NCI-H2107 treated with DMSO at 0.1 percent for 48 hours (cell line): ENCODE results near the gene RFX8.
A peak's percentile ranks its signal among the peaks of the same experiment; 100 is the strongest.
"Not testable (repeated sequence)": the region's sequence is repeated elsewhere in the genome, so short reads cannot be mapped to it uniquely, and the experiment has no call there.

ENCODE experiments used
- DNase-seq: peaks from one replicate; lab custom pipeline; 2025; ENCODE audit not compliant: unreplicated experiment; lab: John Stamatoyannopoulos, UW

Gene RFX8

DNA sequence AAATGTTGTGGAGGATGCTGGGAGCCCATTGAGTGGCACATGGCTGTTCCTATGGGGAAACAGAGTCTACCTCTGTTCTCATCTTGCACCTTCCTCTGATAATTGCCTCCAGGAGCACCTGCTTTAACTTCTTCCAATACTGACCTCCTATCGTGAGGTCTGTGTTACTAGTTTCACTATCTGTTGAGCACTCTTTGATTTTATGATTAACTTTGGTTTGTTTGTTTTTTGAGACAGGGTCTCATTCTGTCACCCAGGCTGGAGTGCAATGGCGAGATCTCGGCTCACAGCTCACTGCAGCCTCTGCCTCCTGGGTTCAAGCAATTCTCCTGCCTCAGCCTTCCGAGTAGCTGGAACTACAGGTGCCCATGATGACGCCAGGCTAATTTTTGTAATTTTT lies 12.1 kb upstream of the RFX8 start:
- no peak for DNase-seq

DNA sequence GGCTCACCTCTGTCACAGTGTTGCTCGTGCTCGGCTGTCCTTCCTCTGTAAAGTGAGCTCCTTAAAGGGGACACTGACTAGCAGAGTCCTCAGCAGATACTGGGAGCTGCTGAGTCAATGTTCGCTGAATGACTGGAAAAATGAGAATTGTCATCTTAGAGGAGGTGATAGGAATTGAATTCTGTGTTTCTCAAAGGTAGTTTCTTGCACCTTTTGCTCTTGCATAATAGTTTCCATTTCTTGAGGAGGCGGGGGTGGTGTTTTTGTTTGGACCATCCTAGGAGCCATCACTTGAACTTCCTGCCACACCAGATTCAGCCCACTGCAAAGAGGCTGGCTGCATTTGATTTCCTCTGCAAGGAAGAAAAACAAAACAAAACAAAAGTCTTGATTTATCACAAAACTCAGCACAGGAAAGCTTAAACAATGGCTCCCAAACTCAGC lies 11.4 kb upstream of the RFX8 start:
- no peak for DNase-seq

DNA sequence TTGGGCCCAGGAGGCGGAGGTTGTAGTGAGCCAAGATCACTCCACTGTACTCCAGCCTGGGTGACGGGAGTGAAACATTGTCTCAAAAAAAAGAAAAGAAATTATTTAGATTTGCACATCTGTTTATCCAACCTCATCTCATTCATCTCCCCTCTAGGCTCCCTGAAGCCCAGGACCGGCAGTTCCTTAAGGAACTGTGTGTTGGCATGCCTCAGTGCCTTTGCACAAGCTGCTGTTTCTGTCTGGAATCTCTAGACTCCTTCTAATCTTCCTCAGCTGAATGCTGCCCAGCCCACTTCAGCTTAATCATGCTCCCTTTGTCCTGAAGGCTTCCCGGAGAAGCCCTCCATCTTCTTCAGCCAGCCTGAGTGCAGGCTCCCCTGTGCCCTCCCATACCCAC lies 10.9 kb upstream of the RFX8 start:
- no peak for DNase-seq

DNA sequence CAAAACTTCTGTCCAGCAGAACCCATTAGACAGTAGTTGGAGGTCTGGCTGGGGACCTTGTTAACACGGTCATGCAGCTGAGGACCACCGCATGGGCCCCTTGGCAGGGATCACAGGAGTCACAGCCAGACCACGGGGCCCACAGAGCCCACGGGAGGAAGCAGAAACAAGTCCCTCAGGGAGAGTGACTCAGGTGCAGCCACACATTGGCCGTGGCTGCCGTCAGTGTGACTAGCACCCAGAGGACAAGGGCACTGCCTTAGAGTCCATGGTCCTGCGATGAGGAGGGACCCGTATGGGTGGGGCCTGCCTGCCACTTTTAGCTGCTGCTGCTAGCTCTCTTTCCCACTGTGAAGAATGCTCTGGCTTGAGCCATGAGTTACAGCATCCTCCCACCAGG lies 5.9 kb upstream of the RFX8 start:
- no peak for DNase-seq

DNA sequence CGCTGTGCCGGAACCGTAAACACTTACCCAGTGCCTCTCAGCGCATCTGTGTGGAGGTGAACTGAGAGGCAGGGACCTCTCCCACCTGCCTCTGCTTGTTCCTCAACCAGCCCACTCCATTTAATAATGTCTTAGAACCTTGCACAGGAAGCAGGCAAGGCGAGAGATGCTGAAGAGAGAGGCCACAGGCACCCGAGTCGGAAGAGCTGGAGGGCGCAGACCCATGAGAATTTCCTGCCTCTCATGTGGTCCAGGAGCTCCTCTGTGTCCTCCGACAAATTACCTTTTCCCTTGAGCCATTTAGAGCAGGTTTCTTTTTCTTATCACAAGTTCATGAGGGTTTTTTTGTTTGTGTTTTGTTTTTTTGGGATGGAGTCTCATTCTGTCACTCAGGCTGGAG lies 4.9 kb upstream of the RFX8 start:
- DNase-seq: no peak

DNA sequence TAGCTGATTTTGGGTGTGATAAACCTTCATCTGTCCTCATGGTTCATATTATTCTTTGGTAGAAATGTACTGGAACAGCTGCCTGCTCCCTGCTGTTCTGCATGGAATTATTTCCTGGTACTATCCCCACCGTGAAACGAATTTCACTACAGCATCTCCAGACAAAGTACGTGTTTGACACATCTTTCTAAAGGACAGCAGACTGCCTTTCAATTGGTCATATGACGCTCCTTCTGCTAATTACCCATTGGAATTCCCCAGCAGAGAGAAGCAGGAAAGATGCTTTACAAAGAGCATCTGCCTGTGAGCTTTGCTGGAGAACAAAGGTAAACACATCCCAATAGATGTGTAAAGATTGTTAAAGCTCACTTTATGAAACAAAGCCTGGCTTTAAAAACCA lies 4.4 kb upstream of the RFX8 start:
- DNase-seq: no peak

DNA sequence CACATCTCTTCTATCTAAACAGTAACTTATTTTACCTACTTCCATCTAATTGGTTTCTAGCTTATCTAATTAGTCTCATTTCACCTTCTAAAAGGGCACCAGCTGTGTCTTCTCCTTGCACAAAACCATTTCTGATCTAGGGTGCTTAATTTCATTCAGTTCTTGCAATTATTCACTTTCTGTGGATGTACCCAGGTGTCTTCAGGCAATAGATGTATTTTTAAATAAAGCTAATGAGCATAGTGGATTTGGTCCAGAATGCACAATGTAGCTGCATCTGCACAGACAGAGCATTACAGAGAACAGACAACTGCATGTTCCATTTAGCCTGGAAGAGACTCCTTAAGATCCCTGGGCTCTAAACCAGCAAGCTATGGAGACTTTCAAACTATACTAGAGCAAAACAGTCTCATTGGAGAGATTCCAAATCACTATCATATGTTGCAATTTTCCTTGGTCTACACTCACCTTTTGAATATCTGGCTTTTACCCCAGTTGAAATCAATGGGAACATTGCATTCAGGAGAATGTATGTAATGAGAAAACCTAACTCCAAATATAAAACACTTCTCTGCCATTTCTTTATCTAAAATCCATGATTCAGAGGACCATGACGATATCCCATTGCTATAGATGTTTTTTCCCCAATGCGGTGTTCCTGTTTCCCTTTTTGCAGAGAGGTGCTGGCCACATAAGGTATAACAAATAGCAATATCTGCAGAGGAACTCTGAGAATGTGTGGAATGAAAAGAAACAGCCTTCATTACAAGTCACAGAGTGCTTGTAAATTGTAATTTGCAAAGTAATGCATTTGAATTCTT lies 3.5 kb upstream of the RFX8 start:
- DNase-seq: no peak

DNA sequence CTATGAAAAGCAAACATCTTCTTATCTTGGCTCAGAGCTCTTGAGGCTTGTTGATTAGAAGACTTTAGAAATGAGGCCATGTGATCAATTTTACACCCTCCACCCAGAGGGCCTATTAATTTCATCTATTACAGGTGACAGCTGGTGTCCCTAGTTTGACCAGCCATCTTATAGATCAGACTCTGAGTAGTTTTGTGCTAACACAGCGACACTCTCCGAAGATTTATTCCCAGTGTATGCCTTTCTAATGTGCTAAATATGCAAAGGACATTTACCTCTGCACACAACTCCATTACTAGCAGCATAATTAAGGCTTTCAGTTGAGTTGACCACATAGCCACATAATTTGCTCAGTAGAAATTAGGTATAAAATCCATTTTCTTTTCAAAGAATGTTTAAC lies 2.6 kb upstream of the RFX8 start:
- DNase-seq: no peak

DNA sequence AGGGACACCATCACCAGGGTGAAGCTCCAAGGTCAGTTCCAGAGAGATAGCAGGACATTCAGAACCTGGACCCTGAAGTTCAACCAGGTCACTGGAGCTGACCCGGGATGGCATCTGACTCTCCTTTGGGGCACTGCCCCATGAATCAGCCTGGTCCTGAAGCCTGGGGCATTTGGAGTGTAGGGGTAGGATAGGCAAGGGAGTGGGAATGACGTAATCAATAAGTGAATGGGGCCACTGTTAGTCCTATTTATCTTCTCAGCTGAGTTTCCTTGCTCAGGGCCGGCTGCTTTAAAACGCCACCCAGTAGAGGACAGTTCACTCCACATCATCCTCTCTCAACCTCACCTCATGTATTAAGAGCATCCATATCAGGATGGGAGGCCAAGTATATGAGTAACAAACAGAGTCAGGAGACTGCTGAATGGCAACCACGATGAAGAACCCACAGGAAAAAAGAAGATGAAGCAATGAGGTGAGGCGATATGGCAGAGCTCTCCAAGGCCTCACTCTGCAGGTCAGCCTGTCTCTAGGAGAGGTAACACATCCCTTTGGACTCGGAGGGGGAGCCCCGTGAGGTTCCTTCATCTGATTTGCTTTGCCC lies 1.8 kb upstream of the RFX8 start:
- DNase-seq: no peak

DNA sequence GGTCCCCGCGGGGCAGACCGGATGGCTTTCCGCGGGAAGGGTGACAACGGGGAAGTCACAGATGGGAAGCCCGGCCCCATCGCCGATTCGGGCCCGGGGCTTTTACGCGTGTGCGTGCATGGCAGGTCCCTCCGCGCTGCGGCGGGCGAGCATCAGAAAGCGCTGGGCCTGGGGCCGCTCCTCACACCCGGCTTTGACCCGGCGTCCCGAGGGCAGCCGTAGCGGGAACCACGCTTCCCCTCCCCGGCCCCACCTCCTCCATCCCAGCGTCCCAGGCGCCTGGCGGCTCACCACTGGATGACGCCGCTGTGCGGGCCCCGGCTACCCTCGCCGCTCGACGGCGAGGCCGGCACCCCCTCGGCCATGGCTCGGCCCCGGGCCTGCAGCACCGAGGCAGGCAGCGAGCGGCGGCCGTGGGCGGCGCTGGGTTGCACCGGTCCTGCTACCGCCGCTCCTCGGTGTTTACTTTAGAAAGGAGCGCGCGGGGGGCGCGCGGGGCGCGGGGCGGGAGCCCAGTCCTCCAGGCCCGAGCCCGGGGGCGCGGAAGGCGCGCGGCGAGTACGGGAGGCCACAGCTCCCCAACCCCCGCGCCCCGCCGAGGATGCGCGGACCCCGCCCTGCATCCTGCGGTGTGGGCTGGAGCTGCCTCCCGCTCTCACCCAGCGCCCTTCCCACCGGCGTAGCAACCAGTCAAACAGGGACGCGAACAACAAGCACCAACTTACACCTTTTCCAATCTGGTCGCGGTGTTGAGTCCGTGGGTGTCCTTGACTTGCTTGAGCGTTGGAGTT lies 806 bp downstream of the RFX8 start:
- no peak for DNase-seq

DNA sequence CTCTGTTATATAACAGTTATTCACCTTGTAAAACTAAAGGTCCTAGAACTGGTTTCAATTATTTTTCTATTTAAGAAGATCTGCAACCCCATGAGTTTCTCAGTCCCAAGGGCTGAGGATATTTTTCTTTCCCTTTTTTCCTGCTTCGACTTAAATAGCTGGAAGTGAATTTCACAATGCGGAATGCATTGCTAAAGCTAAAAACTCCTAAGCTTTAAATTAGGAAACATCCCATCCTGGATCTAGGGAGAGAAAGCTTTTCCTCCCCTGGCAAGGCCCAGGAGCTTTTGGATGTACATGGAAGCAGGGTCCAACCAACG lies 1.4 kb downstream of the RFX8 start:
- no peak for DNase-seq

DNA sequence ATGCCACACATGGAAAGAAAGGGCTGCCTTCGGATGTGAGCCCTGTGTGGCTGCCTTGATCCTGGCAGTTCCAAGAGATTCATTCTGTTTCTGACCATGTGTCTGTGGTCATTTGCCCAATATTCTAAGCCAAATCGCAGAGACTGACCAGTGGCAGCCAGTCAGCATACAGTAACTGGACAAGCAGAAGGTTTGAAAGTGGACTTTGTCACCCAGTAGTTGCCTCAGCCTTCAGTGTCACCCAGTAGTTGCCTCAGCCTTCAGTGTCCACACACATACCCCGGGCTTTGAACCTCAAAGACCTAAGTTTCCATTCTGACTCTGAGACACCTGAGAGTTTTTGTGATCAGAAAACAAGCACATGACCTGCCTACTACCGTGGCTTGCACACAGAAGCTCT lies 5.0 kb downstream of the RFX8 start:
- no peak for DNase-seq

DNA sequence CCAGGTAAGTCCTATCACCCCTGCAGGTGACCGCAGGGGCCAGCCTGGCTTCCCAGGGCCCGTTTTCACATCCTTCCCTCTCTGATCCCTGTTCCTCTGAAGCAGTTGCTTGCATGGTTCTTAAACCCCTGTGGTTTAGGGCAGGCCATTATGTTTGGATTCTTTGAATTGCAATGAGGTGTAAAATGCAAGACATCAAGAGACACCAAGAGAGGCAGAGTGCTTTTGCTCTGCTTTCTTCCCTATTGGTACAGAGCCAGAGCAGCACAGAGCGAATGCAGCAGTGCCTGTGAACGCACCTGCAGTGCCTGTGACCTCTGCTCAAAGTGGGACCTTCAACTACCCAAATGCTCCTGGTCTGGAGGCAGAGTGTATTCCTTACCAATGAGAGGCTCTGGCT lies 7.6 kb downstream of the RFX8 start:
- DNase-seq: peak; percentile 58

DNA sequence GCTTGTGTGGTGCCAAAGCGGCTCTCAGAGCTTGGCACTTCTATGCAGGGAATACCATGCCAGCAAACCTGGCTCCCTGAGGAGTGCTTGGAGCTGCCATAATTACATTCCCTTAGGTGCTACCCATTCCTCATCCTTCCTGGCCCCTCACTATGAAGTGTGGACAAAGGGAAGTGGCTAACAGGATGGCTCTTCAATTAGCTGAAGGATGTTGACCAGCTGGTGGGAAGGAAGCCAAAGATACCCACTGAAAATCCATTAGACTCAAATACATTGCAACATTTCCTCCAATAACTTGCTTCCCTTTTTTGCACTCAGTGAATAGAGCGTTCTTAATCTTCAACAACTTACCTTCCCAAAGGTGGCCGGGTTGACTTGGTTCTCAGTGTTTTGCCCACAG lies 8.5 kb downstream of the RFX8 start:
- DNase-seq: peak; percentile 24

DNA sequence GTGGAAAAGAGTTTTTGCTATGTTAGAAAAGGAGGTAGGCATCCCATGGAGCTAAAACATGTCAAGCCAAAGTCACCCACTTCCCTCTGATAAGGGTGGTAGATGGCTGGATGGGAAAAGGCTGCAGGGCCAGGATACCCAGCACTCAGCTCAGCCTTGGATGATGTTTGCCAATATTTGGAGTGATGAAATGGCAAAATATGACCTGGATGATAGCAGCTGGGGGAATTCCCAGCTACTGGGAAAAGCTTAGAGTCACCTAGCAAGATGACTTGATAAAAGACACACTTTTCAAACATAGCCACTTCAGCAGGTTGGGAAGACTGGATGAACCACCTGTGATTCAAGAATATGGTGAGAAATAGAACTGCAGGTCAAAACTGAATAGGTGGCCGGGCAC lies 10.1 kb downstream of the RFX8 start:
- no peak for DNase-seq

DNA sequence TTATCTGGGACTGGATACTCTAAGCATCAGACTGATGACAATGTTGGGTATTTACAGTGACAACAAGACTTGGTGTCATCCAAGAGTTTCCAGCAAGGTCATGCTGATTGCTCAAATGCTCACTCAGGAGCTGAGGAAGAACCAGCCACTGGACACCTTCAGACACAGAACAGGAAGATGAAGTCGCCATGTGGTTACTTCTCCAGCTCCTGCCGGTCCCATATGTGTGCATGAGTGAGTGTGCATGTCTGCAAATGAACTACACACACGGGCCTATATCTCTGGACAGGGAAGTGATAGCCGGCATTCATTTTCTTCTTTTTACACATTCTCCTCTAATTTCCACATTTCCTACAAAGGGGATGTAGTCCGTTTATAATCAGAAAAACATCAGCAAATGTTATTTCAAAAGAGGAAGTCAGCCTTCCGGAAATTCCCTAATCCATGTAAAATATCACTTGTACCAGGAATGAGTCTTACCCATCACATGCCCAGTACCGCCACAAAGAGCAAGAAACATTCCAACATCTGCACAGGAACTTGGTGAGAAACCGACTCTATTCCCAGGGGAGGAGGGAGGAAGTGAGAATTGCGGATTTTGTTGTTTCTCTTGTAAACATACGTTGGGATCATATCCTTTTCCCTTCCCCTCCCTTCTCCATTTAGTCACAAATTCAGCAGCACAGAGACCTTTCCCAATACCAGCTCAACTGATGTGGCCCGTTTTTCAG lies 10.8 kb downstream of the RFX8 start:
- DNase-seq: no peak

DNA sequence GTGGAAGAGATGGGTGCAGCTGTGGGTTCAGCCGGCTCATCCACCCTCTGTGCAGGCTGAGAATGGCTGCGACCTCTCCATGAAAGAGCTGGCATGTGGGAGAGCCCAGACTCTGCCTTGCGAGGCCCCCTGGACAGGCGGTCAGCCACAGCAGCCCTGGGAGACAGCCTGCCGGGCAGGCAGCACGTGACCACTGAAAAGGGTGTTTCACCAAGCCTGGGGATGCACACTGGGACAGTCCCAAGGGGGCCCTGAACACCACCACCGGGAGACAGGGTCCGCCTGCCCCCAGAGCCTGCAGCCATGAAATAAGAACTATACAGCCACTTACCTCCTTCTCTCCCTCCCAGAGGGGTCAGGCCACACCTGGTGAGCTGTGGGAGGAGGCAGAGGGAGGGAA lies 11.5 kb downstream of the RFX8 start:
- DNase-seq: no peak

DNA sequence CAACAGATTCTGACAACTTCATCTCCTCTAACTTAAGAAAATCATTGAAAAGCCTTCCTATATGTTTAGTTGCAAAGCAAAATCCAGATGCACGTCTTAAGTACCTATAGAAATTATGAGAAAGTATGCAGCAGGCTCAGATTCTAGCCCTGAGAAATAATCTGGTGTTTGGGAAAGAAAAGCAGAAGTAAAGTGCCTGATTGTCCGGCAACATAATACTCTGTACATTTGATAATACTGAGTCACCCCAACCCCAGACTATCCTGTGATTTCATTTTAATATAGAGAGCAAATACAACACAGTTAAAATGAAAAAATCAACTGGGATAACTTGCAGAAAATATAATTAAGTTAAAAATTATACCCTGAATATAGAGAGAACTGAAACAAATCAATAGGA lies 13.5 kb downstream of the RFX8 start:
- no peak for DNase-seq

DNA sequence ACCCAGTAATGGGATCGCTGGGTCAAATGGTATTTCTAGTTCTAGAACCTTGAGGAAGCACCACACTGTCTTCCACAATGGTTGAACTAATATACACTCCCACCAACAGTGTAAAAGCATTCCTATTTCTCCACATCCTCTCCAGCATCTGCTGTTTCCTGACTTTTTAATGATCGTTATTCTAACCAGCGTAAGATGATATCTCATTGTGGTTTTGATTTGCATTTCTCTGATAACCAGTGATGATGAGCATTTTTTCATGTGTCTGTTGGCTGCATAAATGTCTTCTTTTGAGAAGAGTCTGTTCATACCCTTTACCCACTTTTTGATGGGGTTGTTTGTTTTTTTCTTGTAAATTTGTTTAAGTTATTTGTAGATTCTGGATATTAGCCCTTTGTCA lies 20.5 kb downstream of the RFX8 start:
- not testable (repeated sequence) for DNase-seq

DNA sequence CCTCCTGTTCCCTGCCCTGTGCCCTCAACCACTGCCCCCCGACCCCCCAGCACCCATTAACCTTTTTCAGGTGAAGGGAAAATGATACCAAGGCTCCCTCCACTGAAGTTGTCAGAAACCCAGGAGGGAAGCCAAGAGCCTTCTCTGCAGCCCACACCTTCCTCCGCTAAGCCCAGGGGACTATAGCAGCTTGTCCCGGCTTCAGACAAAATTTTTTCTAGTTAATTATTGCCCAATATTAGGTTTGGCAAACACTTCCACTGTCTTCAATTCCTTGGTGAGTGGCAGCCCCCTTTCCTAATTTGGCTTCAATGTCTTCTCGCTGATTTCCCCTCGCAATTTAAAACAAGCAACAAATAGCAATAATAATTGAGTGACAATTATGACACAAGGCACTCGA lies 23.9 kb downstream of the RFX8 start:
- no peak for DNase-seq

DNA sequence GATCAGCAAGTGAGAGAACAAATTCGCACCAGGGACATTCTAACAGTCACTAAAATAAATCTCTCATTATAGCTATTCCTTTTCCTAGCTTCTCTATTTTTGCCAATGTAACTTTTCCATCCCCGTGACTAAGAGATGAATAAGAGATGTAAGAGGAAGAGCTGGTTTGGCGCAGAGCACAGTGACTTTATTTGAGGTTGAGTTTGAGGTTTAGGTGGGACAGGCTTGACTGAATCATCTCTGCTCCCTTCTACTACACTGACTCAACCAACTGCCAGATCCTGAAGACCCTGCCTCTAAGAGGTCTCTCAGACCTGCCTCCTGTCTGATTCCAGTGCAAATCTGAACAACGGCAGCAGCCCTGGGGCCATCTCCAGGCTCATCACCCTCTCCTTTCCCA lies 28.0 kb downstream of the RFX8 start:
- DNase-seq: no peak

DNA sequence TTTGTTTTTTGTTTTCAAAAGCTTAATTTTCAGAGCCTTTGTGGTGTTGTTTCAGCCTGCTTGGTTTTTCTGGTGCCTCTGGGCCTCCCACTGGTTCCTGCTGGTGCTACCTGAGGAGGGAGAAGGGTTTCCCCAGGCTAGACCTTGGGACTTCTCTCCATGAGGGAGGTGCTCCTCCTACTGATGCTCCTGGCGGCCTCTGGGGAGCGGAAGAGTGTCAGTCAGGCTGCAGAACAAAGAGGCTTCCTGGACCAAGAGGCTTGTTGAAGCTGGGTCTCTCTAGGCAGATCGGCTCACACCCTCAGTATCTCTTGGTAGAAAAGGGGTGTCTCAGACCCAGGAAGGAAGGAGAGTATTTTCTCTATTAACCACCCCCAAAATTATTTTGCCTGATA lies 32.2 kb downstream of the RFX8 start:
- no peak for DNase-seq
